IMR-90 (cell line): ENCODE data around the gene TDRD12.

Source experiments
- BHLHE40 ChIP-seq: fragments of 150-350 bp; IDR thresholded peaks from 2 replicates; pipeline ENCODE4 v1.6.1; 2016; ENCODE audit warnings: mild to moderate bottlenecking, low read depth, low read length
- CHD1 ChIP-seq: IDR thresholded peaks from 2 replicates; pipeline ENCODE4 v1.6.1; 2012; ENCODE audit warnings: low read depth, low read length, improper control_type of control experiment
- CTCF ChIP-seq: conservative IDR thresholded peaks from 2 replicates; pipeline ENCODE4 v1.5.1; 2012; ENCODE audit warnings: mild to moderate bottlenecking, low read depth, low read length, improper control_type of control experiment
- ELK1 ChIP-seq: fragments of 150-350 bp; IDR thresholded peaks from 2 replicates; pipeline ENCODE4 v1.6.1; 2016; ENCODE audit warnings: low read depth, mild to moderate bottlenecking, low read length, moderate library complexity, borderline replicate concordance
- MAFK ChIP-seq: IDR thresholded peaks from 2 replicates; pipeline ENCODE4 v1.6.1; 2012; ENCODE audit warnings: low read depth, low read length, improper control_type of control experiment
- MXI1 ChIP-seq: IDR thresholded peaks from 2 replicates; pipeline ENCODE4 v1.6.1; 2012; ENCODE audit warnings: low read depth, mild to moderate bottlenecking, low read length, moderate library complexity, borderline replicate concordance
- POLR2A ChIP-seq: IDR thresholded peaks from 2 replicates; pipeline ENCODE4 v1.6.1; 2012; ENCODE audit warnings: mild to moderate bottlenecking, low read depth, low read length
- RAD21 ChIP-seq: IDR thresholded peaks from 2 replicates; pipeline ENCODE4 v1.6.1; 2012; ENCODE audit warnings: low read length, improper control_type of control experiment
- RCOR1 ChIP-seq: IDR thresholded peaks from 2 replicates; pipeline ENCODE4 v1.6.1; 2012; ENCODE audit warnings: mild to moderate bottlenecking, low read length, improper control_type of control experiment; ENCODE audit not compliant: insufficient replicate concordance
- RFX5 ChIP-seq: IDR thresholded peaks from 2 replicates; pipeline ENCODE4 v1.8.0; 2012; ENCODE audit warnings: low read depth, mild to moderate bottlenecking, low read length, moderate library complexity
- SMC3 ChIP-seq: fragments of 150-350 bp; IDR thresholded peaks from 2 replicates; pipeline ENCODE4 v1.6.1; 2016; ENCODE audit warnings: low read depth, mild to moderate bottlenecking, antibody characterized with exemption, low read length, moderate library complexity
- USF2 ChIP-seq: fragments of 150-350 bp; IDR thresholded peaks from 2 replicates; pipeline ENCODE4 v1.6.1; 2017; ENCODE audit warnings: mild to moderate bottlenecking, antibody characterized with exemption, low read length, low read depth

DNA sequence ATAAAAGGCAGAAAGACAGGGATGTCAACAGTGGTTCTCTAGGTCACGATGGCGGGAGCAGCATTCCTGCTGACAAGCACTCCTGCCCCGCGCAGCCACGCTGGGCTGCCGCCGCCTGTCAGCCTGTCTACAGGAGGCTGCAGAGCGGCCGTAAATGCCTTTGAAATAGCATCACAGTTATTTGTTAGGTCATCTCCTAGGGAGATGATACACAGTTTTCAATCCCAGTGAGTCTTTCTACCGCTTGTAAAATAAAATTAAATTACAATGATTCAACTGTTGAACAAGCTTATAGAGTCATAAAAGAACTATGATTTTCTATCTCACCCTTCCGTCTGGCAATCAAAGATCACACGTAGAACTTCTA, 157.3 kb downstream of the TDRD12 start:
- TF ChIP-seq CTCF (no peak), RCOR1 (no peak), POLR2A (no peak), ELK1 (no peak), SMC3 (no peak), MXI1 (no peak), RAD21 (no peak), BHLHE40 (no peak), RFX5 (no peak), USF2 (no peak), CHD1 (no peak), MAFK (no peak)
